SIG-M5 (cell line): ENCODE measurements around the gene WNT5B.

Source experiments
- DNase-seq: peaks from one replicate; lab custom pipeline; 2025; lab: John Stamatoyannopoulos, UW

WNT5B gene

DNA sequence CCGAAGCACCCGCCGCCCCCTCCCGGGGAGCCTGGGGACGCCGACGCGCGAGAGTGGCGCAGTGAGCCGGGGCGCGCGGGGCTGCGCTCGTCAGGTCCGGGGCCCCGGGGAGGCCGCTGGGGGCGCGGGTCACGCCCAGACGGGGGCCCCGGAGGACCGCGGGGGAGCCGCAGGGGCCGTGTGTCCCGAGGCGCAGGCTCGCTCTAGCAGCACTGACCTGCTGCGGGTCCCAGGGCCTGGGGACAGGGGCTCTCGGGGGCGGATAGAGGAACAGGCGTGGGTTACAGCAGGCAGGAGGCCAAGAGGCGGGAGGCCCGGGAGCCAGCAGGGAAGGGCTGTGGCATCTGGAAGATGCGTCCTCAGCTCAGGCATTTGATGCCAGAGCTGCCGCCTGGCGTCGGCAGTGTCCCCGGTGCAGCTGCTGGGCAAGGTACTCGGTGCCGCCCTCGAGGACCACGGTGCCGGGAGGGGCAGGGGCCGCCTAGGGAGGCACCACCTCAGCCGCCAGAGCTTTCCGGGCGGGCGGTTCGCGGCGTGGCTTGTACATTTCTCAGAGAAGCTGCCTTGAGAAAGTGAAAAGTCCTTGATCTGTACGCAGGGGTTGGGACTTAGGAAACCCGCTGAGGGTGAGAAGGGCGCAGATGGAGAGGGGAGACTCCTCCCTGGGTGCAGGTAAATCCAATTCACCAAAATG lies 1.2 kb downstream of the WNT5B start:
- no peak for DNase-seq

GRCh38 chr12:1630827-1631591 lies 2.0 kb downstream of the WNT5B start:
- DNase-seq = no peak

DNA sequence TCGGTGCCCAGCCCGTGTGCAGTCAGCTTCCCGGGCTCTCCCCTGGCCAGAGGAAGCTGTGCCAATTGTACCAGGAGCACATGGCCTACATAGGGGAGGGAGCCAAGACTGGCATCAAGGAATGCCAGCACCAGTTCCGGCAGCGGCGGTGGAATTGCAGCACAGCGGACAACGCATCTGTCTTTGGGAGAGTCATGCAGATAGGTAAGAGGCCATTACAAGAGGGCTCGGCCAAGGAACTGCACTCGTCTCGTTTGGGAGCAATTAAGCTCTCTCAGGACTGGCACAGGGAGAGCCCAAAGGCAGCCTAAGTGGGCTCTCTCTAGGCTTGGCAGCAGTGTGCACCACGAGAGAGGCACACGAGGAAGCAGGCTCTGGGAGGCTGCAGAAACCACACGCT lies 3.7 kb downstream of the WNT5B start:
- no peak for DNase-seq

DNA sequence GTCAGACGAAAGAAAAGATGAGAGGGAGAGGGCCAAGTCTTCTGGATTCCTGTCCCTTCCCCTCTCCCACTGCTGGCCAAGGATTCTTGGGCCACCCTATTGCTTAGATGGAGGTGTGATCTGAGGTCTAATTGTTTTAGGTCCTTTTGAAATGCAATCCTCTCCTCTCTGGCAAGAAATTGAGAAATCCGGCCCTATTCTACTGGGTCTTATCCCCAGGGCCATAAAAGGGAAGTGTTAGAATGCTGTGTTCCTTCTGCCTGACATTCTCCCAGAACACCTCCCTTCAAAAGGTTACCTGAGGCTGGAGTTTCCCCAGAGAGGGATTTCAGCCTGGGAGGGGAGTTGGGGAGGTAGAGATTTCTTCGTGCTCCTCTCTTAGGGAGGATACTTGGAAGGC lies 4.4 kb downstream of the WNT5B start:
- no peak for DNase-seq

DNA sequence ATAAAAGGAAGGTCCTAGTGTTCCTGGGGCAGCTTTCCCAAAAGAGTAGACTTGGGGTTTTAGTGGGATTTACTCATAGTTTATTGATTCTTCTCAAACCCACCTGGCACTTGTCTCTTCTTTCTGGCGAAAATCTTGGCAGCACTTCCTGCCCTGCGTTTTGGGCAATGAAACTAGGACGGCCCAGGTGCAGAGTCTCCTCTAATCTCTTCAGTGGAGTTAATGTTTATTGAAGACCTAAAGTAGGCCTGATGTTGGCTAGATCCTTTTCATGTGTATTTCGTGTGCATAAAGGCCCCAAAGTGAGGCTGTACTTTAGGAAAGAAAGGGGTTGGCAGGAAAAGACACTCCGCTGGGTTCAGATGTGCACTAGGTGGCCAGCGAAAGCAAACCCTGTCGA lies 5.1 kb downstream of the WNT5B start:
- DNase-seq = no peak

- no peak for DNase-seq
These were observed 5.7 kb downstream of the WNT5B start for GRCh38 chr12:1634590-1635191.

DNA sequence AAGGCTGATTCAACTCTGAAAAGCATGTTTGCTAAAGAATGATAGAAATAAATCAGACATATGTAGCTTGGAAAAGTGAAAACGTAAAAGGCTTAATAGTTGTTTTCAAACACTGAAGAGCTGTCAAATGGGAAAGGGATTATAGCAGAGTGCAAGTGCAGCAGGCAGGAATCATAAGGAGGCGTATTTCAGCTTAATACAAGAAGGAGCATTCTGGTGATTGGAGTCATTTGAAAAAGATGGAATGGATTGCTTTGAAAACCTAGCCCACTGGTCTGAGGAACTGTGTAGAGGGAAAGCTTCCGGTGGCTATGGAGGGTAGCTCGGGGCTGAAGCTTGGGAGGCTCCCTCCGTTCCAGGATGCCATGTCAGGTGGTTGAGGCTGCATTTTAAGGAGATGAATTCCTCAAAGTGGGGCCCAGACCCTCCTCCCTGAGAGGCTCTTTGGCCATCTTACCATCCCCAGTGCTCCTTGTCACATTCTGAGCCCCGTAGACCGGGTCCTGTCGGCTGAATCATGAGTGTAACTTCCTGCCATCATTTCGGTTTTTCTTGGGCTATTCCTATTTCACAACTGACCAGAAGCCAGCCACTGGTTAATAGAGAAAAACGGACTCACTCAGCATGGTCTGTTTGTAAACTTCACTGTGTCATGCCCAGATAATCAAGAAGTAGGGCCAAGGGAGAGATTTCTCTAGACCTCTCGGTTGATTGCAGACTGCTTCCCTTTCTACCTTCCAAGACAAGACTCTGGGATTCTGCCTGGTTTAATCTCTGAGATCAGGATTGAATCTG lies 6.5 kb downstream of the WNT5B start:
- DNase-seq = no peak

DNA sequence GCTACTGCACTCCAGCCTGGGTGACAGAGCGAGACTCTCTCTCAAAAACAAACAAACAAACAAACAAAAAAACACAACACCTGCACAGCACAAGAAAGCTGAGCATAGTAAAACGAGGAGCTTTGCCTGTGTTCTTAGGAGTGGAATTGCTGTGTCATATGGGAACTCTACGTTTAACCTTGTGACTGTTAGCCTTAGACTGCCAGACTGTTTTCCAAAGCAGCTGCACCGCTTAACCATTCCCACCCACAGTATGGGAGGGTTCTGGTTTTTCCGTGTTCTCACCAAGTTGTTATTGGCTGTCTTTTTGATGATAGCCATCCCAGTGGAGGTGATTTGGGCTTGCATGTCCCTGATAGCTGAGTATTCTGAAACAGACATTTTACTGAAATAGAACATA lies 9.2 kb downstream of the WNT5B start:
- no peak for DNase-seq

DNA sequence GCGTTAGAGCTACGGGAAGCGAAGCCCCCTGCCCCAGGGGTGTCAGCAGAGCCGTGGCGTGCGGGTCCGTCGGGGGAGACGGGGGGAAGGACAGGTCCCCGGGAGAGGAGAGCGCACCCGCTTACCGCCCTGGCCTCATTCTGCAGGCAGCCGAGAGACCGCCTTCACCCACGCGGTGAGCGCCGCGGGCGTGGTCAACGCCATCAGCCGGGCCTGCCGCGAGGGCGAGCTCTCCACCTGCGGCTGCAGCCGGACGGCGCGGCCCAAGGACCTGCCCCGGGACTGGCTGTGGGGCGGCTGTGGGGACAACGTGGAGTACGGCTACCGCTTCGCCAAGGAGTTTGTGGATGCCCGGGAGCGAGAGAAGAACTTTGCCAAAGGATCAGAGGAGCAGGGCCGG lies 10.5 kb downstream of the WNT5B start:
- DNase-seq = no peak

GRCh38 chr12:1640328-1641234 lies 11.6 kb downstream of the WNT5B start:
- no peak for DNase-seq

- no peak for DNase-seq
These were observed 13.5 kb downstream of the WNT5B start for GRCh38 chr12:1642513-1642912.

GRCh38 chr12:1643043-1643442 lies 14.0 kb downstream of the WNT5B start:
- no peak for DNase-seq

GRCh38 chr12:1643905-1644533 lies 15.0 kb downstream of the WNT5B start:
- no peak for DNase-seq

DNA sequence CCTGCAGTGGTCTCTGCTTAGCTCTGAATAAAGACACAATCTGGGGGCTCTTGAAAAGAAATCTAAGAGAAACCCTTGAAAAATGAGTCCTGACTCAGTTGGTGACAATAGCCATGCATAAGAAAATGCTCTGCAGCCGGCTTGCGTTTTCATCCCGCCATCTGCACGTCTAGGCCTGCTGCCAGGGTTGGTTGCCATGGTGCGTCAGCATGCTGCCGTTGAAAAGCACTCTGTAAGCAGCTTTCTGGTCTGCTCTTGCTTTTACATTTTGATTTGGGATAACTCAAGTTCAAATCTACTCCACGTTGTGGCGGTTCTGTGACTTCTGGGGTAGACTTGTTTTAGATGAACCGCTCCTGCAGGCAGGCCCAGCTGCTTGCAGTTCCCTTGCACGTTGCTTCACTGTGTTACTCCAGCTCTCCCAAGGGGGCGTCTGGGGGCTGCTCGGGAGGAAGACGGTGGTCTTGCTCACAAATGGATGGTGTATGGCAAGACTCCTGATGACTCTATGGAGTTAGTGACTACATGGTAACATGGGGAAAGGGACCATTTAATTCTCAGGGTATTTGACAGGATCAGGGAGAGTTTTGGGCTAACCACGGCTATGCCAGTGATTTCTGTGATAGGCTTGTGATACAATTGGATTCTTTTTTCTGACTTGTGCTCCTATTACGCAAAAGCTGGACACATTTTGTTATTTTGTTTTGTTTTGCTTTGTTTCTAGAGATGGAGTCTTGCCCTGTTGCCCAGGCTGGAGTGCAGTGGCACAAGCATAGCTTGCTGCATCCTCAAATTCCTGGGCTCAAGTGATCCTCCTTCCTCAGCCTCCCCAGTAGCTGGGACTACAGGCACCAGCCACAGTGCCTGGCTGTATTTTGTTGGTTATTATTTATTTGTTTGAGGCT lies 15.8 kb downstream of the WNT5B start:
- no peak for DNase-seq

DNA sequence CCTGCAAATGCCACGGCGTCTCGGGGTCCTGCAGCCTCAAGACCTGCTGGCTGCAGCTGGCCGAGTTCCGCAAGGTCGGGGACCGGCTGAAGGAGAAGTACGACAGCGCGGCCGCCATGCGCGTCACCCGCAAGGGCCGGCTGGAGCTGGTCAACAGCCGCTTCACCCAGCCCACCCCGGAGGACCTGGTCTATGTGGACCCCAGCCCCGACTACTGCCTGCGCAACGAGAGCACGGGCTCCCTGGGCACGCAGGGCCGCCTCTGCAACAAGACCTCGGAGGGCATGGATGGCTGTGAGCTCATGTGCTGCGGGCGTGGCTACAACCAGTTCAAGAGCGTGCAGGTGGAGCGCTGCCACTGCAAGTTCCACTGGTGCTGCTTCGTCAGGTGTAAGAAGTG lies 16.8 kb downstream of the WNT5B start:
- DNase-seq = no peak

DNA sequence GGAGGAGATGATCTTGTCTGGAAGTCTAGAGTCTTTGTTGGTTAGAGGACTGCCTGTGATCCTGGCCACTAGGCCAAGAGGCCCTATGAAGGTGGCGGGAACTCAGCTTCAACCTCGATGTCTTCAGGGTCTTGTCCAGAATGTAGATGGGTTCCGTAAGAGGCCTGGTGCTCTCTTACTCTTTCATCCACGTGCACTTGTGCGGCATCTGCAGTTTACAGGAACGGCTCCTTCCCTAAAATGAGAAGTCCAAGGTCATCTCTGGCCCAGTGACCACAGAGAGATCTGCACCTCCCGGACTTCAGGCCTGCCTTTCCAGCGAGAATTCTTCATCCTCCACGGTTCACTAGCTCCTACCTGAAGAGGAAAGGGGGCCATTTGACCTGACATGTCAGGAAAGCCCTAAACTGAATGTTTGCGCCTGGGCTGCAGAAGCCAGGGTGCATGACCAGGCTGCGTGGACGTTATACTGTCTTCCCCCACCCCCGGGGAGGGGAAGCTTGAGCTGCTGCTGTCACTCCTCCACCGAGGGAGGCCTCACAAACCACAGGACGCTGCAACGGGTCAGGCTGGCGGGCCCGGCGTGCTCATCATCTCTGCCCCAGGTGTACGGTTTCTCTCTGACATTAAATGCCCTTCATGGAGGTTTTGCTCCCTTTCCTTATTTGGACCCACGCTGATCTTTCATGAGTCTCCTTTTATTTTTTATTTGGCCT lies 17.7 kb downstream of the WNT5B start:
- no peak for DNase-seq

DNA sequence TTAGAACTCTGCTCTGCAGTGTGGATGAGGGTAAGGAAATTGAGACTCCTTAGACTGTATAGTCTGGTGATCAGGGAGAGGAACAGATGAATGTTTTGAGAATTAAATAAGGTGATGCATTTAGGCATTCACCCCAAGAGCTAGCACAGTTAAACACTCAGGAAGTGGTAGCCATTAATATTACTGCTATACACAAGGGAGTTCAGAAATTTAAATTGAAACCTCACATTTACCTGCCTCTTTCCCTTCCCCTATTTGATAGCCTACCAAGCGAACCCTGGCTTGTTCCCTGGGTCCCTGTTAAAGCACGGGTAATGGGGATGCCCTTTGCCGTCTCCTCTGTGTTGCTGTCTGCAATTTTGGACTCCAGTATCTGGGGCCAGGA lies 18.2 kb downstream of the WNT5B start:
- DNase-seq = no peak

DNA sequence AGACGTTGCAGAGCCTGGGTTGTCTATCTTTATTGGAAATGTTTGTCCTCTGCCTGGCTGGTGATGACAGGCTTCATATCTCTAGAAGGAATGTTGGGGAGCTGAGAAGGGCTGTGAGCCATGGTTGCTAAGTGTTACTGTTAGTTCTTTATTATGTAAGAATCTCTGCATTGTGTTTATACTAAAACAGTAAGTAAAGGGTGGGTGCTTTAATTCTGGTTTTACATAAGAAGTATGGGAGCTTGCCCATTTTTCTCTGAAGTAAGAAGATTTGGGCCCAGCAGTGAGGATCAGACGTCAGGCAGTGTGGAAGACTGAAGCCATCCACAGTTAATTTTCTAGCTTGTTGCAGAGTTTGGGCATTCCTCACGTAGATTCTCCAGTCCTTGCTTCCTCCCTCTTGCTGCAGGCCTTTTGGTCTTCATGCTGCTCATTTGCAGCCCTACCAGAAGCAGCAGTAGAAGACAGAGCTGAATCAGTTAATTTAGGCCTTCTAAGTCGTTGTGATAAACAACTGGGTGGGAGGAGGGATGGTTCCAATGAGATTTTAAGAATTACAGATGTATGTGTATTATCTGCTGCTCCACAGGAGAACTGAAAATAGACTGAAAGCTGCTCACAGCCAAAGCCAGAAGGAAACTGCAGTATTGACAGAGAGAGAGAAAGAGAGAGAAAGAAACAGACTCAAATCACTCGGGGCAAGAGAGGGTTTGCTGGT lies 21.4 kb downstream of the WNT5B start:
- no peak for DNase-seq

- DNase-seq = no peak
These were observed 21.9 kb downstream of the WNT5B start for GRCh38 chr12:1650978-1651361.
